Neural progenitor cell (in vitro differentiated cells): ENCODE measurements around the gene RIC8B.

Source experiments
- EZH2 ChIP-seq: fragments of 200-600 bp; sonication (generic); IDR thresholded peaks from 2 replicates; pipeline ENCODE4 v1.6.1; 2017; ENCODE audit warnings: antibody characterized with exemption, mild to moderate bottlenecking, moderate library complexity
- EZH2phosphoT487 ChIP-seq: fragments of 200-600 bp; sonication (generic); IDR thresholded peaks from 2 replicates; pipeline ENCODE4 v1.6.1; 2017; ENCODE audit warnings: antibody characterized with exemption
- TF ChIP-seq, protein P1 (sequence below): fragments of 200-600 bp; sonication (generic); IDR thresholded peaks from 2 replicates; pipeline ENCODE4 v1.5.1; 2017; ENCODE audit warnings: antibody characterized with exemption, mild to moderate bottlenecking

DNA sequence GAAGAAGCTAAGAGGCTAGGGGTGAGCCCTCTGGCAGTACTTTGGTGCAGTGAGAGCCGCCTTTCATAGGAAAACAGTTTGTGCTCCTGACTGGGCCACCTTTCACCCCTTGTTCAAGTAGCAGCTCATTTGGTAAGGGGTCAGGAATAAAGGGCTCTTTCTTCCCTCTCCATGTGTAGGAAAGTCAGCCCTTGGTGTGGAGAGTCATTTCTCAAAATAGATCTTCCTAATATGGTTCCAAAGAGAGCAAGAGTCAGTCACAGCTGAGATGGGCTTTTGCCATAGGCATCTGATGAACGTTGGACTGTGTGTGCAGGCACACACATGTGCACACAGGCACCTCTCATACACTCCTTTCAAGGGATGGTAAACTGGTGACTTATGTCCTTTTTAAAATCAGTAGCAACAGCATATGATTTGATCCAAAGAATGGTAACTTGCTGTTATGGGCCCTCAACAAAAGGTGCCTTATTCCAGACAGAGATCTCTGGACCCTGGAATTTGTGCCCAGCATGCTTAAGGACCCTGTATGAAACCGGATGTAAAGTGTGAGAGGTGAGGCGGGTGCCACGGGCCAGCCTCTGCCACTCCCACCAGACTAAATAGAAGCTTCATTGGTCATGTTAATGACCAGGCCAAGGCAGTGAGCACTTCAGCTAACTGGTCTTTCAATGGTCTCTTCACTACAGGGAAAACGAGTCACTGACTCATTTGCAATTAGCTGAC is 16.7 kb upstream of the RIC8B start:
- TF ChIP-seq, protein P1, sequence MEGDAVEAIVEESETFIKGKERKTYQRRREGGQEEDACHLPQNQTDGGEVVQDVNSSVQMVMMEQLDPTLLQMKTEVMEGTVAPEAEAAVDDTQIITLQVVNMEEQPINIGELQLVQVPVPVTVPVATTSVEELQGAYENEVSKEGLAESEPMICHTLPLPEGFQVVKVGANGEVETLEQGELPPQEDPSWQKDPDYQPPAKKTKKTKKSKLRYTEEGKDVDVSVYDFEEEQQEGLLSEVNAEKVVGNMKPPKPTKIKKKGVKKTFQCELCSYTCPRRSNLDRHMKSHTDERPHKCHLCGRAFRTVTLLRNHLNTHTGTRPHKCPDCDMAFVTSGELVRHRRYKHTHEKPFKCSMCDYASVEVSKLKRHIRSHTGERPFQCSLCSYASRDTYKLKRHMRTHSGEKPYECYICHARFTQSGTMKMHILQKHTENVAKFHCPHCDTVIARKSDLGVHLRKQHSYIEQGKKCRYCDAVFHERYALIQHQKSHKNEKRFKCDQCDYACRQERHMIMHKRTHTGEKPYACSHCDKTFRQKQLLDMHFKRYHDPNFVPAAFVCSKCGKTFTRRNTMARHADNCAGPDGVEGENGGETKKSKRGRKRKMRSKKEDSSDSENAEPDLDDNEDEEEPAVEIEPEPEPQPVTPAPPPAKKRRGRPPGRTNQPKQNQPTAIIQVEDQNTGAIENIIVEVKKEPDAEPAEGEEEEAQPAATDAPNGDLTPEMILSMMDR: no peak
- TF ChIP-seq EZH2 (no peak), EZH2phosphoT487 (no peak)
